ENCODE results near the gene HOXC10.

Gene HOXC10

DNA sequence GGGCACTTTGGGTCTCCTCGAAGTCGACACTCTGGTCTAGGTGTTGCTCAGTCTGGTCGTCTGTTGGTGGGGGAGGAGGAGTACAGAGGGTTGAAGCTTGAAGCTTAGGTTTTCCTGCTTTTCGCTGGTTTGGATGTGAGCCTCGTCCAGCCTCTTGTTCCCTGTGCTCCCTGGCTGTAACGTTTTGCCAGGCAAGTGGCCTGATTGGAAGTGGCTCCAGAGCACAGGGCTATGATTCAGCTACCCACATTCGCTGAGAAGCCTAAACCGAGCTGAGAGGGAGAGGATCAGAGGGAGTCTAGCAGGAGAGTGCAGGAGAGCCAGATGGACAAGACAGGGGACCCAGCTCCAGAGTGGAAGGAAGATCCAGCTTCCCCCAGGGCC lies 6.1 kb downstream of the HOXC10 start:
- no peak for DNase-seq (ENCODE audit: low spot score)

DNA sequence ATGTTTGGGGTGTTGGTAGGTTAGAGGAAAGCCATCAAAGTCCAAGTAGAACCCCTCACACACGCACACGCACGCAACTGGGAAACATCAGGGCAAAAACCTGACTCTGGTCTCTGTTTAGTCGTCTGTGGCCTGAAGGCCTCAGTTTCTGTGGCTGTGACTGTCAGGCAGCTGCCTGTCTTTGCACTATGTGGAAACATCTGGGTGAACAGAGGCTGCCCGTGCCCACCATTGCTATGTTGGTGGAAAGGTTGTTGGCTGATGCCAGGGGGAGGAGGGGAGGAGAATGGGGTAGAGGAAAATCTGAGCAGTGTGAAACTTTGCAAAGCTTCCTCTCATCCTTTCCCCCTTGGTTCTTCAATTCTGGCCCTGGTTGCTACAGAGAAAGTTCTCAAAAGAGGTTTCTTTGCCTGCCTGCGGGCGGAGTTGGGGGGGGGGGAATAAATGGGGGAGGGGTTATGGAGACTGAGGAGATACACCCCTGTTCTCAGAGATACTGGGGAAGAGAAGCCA lies 7.5 kb downstream of the HOXC10 start:
- no peak for DNase-seq (ENCODE audit: low spot score)

DNA sequence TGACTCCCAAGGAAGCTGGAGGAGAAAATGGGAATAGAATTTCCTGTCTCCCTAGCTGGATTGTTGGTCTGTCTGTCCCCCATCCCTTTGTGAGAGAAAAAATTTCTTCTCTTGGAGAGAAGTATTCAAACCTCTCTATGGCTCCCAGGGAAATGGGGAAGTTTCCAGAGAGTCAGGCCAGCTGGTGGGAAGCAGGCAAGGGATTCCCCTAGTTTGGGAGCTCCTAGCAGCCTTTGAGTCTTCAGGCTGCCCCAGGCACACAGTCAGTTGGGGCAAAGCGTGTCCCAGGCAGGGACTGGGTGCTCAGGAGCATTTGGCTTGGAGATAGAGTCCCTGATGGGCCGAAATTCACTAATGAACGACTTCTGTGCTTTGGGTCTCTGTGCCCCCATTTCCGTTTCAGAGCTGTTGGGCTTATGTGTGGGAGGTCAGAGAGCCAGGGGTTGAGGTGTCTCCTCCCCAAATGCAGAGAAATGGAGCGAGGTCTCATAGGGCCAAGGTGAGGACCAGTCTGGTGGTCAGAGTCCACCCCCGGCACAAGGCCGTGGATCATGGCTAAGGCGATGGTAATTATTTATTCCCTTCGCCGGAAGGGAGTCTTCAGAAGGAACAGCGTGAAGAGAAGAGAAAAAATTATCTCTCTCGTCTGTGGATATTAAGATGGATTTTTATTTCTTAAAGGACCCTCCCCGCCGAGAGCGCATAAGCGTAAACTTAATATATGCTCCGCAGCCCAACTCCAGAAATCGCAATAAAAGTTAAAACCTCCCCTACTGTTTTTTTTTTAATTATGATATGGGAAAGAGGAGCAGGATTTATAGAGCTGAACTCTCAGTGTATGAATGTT lies 8.4 kb downstream of the HOXC10 start:
- no peak for DNase-seq (ENCODE audit: low spot score)

- DNase-seq (ENCODE audit: low spot score), result no peak
Observed at GRCh38 chr12:53994009-53994263, 9.0 kb downstream of the HOXC10 start.

DNA sequence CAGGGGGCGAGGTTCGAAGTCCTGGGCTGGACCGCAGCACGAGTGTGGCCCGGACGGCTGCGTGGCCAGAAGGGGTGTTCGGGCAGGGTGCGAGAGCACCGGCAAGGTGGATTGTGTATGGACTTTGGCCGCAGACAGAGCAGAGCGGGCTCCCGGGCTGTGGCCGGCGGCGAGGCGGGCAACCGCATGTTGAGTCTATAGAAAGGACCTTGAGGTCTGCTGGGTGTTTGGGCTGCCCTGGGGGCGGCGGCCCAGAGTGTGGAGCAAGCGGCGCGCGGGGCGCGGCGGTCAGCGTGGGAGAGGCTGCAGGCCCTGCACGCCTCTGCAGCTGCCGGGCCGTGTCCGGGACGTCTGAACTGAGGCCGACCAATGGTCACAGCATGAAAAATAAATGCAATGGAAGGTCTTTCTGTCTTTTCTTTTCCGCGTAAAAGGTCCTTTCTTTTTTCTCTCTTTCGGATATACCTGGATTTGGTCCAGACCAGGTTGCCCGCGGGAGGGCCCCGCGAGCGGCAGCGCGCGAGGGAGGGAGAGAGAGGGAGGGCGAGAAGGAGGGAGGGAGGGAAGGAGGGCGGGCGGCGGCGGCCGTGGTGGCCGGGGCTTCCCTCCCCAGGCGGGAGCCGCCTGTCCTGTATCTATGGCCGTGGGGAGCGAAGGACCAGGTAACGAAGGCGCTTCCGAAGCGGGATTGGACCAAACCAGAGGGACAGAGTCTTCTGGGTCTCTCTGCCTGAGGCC lies 9.5 kb downstream of the HOXC10 start:
- no peak for DNase-seq (ENCODE audit: low spot score)

DNA sequence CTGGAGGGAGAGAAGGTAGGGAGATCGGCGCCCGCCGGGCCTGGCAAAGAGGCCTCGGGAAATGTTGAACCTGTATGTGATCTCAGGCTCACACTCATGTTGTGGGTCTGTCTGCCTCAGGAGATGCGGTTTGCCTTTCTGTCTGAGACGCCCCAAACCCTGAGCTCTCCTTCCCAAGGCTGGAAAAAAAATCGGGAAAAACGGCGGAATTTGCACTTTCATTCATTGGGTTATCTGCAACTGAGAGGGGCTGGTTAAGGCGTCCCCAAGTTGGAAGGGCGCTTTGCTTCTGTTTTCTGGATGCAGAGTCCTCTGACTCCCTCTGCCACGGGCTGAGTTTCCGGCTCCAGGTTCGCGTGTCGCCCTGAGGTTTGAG lies 10.0 kb downstream of the HOXC10 start:
- no peak for DNase-seq (ENCODE audit: low spot score)

DNA sequence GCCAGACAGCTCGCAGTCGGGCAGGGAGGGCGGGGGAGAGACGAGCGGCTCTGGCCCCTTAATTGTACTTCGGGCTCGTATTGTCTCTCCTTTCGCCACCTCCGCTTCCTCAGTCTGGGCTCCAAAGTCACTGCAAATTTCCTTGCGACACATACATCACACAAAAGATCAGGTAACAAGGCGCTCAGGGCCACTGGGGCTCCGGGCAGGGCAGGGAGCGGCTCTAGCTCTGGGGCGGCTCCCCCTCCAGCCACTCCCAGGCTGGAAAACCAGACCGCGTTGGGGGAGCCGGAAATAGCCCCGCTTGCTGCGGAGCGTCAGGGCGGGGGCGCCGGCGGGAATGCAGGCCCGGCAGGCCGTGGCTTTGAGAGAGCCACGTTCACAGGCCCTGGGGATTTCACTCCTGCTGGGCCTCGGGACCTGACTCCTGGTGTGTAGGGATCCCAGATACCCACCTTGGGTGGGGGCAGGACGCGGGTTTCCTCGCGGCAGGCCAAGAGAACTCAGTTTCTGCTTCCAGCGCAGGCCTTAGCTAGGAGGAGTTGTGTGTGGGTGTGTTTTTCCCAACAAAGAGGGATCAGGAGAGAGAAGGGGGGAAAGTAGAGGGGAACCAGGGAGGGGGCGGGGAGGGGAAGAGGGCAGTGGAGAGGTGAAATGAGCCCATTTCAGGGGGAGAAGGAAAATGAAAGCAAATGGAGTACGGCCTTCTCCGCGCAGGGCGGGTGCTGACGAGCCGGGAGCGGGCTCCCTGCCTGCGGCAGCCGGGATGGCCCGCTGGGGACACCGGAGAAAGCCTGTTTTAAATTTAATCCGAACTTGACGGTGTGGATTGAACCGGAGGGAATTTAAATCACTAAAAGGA lies 10.7 kb downstream of the HOXC10 start:
- peak; percentile 96 for DNase-seq (ENCODE audit: low spot score)

DNA sequence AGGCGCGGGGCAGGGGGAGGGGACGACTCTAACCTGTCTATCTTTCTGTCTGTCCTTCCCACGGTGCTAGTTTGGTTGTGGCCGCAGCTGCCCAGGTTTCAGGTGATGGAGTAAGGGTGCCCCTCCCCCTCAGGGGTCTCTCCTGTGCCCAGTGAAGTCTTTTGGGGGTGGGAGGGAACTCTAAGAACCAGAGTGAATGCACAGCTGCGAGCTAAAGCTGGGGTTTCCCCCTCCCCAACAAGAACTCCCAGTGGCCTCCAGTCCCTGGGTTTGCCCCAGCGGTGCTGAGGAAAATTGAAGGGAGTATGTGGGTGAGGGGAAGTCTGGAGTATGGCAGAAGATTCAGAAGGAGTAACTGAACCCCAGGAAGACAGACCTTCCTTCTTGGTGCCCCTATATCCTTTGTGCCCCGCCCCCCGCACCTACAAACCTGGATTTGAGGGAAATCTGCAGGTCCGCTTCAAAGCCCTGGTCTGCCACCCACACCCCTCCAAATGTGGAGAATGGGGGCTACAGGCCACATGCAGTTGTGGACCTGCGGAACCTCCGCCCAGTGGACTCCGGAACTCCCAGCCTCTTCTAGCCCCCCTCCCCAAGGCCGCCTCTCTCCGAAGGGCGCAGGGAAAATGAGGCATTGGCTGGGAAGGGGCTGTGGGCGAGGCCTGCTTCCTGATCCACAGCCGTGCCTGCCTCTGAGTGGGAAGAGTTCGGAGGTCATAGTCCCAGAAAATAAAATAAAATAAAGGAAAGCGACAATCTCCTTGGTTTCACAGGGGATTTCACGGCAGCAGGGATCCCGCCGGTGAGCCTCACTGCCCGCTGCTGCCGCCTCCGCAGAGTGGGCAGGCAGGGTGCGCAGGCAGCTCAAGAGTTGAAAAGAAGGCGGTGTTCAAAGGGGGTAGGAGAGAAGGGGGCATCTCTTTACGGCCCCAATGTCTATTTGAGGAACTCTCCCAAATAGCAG lies 11.6 kb downstream of the HOXC10 start:
- no peak for DNase-seq (ENCODE audit: low spot score)

- no peak for DNase-seq (ENCODE audit: low spot score)
Observed at GRCh38 chr12:53997204-53998109, 12.5 kb downstream of the HOXC10 start.

- no peak for DNase-seq (ENCODE audit: low spot score)
Observed at GRCh38 chr12:53998110-53998899, 13.4 kb downstream of the HOXC10 start.

DNA sequence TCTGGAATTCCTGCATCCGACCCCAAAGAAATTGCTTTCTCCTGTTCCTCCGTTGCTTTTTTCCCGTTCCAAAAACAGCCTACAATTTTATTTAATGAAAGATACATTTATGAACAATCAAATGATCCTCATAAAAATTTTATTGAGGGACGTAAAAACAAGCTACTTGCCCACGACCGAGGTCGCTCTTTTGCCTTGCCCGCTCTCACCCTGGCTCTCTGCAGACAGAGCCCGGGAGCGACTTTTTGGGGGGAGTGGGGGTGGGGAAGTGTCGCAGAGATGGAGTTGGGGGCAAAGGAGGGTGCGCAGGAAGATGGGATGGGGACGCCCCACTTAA lies 13.9 kb downstream of the HOXC10 start:
- DNase-seq (ENCODE audit: low spot score), result no peak

- no peak for DNase-seq (ENCODE audit: low spot score)
Observed at GRCh38 chr12:53999559-54000115, 14.7 kb downstream of the HOXC10 start.

DNA sequence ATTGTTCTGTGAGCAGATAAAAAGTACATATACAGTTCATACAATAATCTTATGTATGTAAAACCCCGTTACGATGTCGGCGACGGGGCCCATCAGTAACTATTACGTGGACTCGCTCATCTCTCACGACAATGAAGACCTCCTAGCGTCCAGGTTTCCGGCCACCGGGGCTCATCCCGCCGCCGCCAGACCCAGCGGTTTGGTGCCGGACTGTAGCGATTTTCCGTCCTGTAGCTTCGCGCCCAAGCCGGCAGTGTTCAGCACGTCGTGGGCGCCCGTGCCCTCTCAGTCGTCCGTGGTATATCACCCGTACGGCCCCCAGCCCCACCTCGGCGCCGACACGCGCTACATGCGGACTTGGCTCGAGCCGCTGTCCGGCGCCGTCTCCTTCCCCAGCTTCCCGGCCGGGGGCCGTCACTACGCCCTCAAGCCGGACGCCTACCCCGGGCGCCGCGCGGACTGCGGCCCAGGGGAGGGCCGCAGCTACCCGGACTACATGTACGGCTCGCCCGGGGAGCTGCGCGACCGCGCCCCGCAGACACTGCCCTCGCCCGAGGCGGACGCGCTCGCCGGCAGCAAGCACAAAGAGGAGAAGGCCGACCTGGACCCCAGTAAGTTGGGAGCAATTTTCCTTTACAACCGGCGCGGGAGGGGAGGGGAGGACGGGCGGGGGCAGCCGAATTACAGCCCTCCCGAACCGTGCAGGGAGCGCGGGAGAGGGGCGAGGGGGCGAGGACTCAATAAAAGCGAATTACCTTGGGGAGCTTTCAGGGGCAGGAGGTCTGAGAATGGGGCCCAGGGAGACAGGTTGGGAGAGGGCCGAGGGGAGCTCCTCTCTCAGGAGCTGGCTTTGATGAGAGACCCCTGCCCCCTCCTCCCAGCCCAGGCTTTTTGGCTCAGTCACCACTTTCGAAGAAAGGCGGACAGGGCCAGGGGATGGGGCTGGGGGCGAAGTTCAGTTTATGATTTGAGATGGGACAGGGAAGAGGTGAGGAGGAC lies 15.5 kb downstream of the HOXC10 start, which contains the start of gene HOXC9:
Gene HOXC9, plus strand, starts transcription at position 46 of the 999 bp plus-strand sequence. Its CDS starts 28 bp downstream, at position 74.
- DNase-seq (ENCODE audit: low spot score), result no peak

DNA sequence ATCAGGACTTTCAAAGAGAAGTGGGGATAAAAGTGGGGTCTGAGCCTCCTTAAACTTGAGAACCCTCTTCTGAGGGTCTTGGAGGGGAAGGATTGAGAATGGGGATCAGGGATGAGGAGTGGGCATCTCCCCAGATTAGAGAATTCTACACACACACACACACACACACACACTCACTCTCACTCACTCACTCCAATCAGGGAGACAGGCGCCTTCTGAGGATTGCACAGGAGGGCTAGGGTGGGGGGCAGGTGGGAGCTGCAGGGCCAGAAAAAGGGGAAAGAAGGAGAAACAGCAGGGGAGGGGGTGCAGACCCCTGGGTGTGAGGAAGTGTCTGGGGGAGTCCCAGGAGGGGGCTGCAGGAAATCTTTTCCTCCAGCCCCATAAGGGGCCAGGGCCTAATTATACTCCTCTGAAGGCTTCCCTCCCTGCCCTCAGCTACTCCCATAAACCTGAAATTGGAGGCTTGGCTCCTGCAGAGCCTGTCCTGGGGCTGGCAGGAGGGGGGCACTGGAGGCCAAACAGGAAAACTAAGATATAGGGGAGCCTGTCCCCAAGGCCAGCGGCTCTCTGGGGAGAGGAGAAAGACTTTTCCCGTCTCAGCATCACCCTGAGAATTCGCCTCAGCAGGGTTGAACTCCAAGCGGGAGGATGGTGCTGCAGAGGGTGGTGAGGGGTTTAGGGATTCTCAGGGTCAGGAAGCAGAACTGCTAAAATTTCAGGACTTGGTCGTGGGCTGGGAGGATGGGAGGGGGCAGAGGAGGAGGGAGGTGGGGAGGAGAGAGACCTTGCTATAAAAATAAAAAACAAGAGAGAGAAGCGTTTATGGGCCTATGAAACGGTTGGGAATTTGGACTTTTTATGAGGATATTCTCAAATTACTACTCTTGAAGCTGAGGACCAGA lies 16.6 kb downstream of the HOXC10 start:
- no peak for DNase-seq (ENCODE audit: low spot score)

DNA sequence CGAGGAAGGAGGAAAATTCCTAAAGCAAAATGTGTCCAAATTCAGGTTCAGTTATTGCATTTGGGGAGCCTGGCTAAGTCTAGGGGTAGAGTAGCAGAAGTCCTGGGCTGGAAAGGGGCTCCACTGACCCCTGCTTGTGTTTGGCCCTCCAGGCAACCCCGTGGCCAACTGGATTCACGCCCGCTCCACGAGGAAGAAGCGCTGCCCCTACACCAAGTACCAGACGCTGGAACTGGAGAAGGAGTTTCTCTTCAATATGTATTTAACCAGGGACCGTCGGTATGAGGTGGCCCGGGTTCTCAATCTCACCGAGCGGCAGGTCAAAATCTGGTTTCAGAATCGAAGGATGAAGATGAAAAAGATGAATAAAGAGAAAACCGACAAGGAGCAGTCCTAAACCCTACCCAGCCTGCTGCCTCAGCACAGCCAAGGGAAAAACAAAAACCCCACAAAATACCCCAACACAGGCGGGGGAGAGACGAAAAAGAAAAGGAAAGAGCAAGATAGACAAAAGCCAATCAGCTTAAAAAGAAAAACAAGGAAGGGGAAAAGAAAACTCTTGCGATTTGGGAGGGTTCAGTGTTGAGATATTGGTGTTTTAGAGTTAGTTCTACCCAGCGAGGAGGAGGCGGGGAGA lies 17.4 kb downstream of the HOXC10 start:
- DNase-seq (ENCODE audit: low spot score), result no peak

- no peak for DNase-seq (ENCODE audit: low spot score)
Observed at GRCh38 chr12:54002915-54003389, 18.0 kb downstream of the HOXC10 start.
